ENCODE results near the gene GSG1L. TPM values are rescaled to one million over a fixed set of nuclear protein-coding genes. Genes with fewer than 3 reads are reported as not detected.

The GSG1L gene
- total RNA-seq, 2 donors from 2014 or later: not detected

GRCh38 chr16:27740496-27741201, 322.9 kb downstream of the GSG1L start:
- H3K4me3 Mint-ChIP-seq: no peak overlapping the region

GRCh38 chr16:27739606-27740357, 323.7 kb downstream of the GSG1L start:
- peaks cover 0 to 2% of the 10 kb centered on the region in 2 donors for H3K9me3 Mint-ChIP-seq

More at GRCh38 chr16:27740496-27741201, 322.9 kb downstream of the GSG1L start:
- Mint-ChIP-seq H3K27me3 (ENCODE audit: low read depth) (no peaks in the 10 kb centered on the region), H3K27ac (no peak overlapping the region), H3K4me1 (ENCODE audit: low read depth) (no peaks in the 10 kb centered on the region), H3K36me3 (ENCODE audit: insufficient read depth in 2 of 2) (peaks cover 0 to 2% of the 10 kb centered on the region in 2 donors), H3K9me3 (peaks cover 0 to 2% of the 10 kb centered on the region in 2 donors)
- ATAC-seq (replicated peaks in 1 of 2): no peak
- DNase-seq: no peak

GRCh38 chr16:27738596-27738995, 324.9 kb downstream of the GSG1L start:
- DNase-seq: no peak
- Mint-ChIP-seq H3K4me1 (ENCODE audit: low read depth) (no peaks in the 10 kb centered on the region), H3K27me3 (ENCODE audit: low read depth) (no peaks in the 10 kb centered on the region), H3K27ac (no peak overlapping the region), H3K4me3 (no peak overlapping the region), H3K36me3 (ENCODE audit: insufficient read depth in 2 of 2) (peaks cover 0 to 2% of the 10 kb centered on the region in 2 donors), H3K9me3 (peaks cover 0 to 2% of the 10 kb centered on the region in 2 donors)
- ATAC-seq (replicated peaks in 1 of 2): no peak

More at GRCh38 chr16:27739606-27740357, 323.7 kb downstream of the GSG1L start:
- no peaks in the 10 kb centered on the region for H3K27me3 Mint-ChIP-seq (ENCODE audit: low read depth)
- H3K36me3 Mint-ChIP-seq (ENCODE audit: insufficient read depth in 2 of 2): peaks cover 0 to 2% of the 10 kb centered on the region in 2 donors
- no peak overlapping the region for H3K27ac Mint-ChIP-seq
- ATAC-seq (replicated peaks in 1 of 2): no peak
- no peak for DNase-seq
- no peaks in the 10 kb centered on the region for H3K4me1 Mint-ChIP-seq (ENCODE audit: low read depth)
- no peak overlapping the region for H3K4me3 Mint-ChIP-seq

Other genes starting within 250 kb of the GSG1L start
- gene XPO6, start 148.3 kb upstream of the GSG1L start, total RNA-seq: 100 to 1,000 TPM; 276 to 279 TPM
- 1 to 10 TPM; 6.2 to 7.0 TPM for gene SBK1, start 228.8 kb upstream of the GSG1L start, total RNA-seq